T-helper 2 cell treated with Interferon-gamma antibody and Interleukin-4, amounts not matched to agents 100 ng/mL and 5 ng/mL, for 36 hours (primary cell): ENCODE data around the gene YWHAG. TPM values are rescaled to one million over a fixed set of nuclear protein-coding genes. Genes with fewer than 3 reads are reported as not detected.
"Not testable (repeated sequence)": the region's sequence is repeated elsewhere in the genome, so short reads cannot be mapped to it uniquely, and the experiment has no call there.

Experiments used
- intact Hi-C: fragments of 100-400 bp; cut with micrococcal nuclease; formaldehyde crosslinking; loops from one replicate; pipeline ENCODE4 v1.15.1; 2023
- total RNA-seq: library from RNA; stranded (reverse); gene quantifications from 2 replicates; pipeline ENCODE4 v1.2.3, GENCODE V29; 2022

YWHAG gene
- total RNA-seq, 1 donor from 2014 or later, result 104 TPM

- intact Hi-C loops, result no loop called here
Measured at GRCh38 chr7:76381814-76382213, 23.0 kb upstream of the YWHAG start.

DNA sequence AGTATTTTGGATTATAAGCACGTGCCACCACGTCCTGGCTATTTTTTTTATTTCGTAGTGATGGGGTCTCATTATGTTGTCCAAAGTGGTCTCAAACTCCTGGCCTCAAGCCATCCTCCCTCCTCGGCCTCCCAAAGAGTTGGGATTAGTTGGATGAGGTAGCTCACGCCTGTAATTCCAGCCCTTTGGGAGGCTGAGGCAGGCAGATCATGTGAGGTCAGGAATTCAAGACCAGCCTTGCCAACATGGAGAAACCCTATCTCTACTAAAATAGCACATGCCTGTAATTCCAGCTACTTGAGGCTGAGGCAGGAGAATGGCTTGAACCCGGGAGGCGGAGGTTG lies 21.8 kb upstream of the YWHAG start:
- intact Hi-C loops, result no loop called here

- intact Hi-C loops, result no loop called here
Measured at GRCh38 chr7:76377186-76377918, 18.6 kb upstream of the YWHAG start.

GRCh38 chr7:76375251-76375650 lies 16.5 kb upstream of the YWHAG start:
- intact Hi-C loops, result no loop called here

GRCh38 chr7:76372984-76373833 lies 14.4 kb upstream of the YWHAG start:
- intact Hi-C loops, result no loop called here

DNA sequence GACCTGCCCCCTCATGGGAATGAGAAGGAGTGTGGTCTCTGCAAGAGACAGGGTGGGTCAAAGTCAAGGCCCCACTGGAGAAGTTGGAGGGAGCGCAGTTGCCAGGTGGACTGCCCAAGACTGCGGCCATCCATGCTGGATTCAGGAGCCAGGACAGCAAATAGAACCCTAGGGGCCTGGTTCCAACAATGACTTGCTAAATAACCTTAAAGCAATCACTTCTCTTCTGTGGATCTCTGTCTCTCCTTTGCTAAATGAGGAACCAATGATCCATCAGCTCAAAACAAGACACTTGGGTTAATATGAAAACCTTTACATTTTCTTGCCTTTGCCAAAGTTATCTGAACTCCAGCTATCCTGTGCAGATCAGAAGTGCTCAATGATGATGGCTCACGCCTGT lies 12.6 kb upstream of the YWHAG start:
- intact Hi-C loops, result no loop called here

GRCh38 chr7:76369018-76369417 lies 10.2 kb upstream of the YWHAG start:
- intact Hi-C loops, result no loop called here

DNA sequence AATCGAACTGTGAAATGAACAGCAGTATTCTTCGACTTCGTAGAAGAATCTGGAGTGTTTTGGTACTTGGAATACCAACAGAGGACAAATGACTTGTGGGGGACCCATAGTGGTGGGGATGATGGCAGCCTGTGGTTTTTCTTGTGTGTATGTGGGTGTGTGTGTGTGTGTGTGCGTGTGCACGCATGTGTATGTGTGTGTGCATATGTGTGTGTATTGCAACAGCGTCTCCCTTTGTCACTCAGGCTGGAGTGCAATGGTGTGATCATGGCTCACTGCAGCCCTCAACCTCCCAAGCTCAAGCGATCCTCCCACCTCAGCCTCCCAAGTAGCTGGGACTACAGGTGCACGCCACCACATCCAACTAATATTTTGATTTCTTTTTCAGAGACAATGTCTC lies 9.4 kb upstream of the YWHAG start:
- intact Hi-C loops, result no loop called here

- intact Hi-C loops, result no loop called here
Measured at GRCh38 chr7:76364198-76364584, 5.4 kb upstream of the YWHAG start.

GRCh38 chr7:76363754-76364153 lies 5.0 kb upstream of the YWHAG start:
- intact Hi-C loops, result not testable (repeated sequence)

DNA sequence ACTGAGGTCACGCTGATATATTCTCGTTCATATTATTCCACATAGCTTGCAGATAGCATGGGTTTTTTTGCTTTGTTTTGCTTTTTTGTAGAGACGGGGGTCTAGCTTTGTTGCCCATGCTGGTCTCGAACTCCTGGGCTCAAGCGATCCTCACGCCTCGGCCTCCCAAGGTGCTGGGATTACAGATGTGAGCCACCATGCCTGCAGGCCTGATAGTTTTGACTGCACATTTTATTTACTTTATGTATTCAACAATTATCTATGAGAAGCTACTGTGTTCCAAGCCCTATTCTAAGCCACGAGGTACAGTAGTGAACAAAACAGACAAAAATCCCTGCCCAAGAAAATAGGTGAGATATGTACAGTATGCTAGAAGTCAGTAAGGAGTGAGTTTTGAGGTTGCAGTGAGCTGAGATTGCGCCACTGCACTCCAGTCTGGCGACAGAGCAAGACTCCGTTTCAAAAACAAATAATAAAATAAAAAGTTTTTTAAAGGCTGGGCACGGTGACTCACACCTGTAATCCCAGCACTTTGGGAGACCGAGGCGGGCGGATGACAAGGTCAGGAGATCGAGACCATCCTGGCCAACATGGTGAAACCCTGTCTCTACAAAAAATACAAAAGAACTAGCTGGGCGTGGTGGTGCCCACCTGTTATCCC lies 1.3 kb upstream of the YWHAG start:
- intact Hi-C loops, result loop anchor here (1.0 to 10.0 kb wide), 6 partner anchors 33 to 831 kb away; partner anchors contain the start of genes HSPB1 and STYXL1

- intact Hi-C loops, result loop anchor here (1.0 to 10.0 kb wide), 6 partner anchors 34 to 831 kb away; partner anchors contain the start of genes HSPB1 and STYXL1
Measured at GRCh38 chr7:76359111-76359977, 553 bp upstream of the YWHAG start.

DNA sequence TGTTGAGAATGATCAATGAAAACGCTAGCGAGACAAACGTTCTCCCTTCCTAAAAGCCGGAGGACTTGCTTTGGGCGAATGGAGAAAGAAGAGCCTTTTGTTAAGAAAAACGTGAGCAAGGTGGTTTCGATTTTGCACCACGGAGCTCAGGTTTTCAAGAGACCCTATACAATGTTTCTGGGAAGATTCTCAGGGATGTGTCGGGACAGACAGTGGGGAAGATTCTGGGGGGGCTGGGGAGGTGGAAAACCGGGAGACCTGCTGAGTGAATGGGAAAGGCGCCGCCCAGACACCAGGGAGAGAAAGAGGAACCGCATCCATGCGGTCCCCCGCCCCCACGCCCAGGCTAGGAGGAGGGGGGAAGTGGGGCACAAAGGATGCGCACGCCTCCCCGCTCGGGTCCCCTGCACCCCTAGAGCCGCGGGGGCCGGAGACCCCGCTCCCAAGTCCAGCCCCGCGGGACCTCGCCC lies 745 bp downstream of the YWHAG start:
- intact Hi-C loops, result loop anchor here (2.0 to 10.0 kb wide), 3 partner anchors 53 to 829 kb away; partner anchors contain the start of gene HSPB1

DNA sequence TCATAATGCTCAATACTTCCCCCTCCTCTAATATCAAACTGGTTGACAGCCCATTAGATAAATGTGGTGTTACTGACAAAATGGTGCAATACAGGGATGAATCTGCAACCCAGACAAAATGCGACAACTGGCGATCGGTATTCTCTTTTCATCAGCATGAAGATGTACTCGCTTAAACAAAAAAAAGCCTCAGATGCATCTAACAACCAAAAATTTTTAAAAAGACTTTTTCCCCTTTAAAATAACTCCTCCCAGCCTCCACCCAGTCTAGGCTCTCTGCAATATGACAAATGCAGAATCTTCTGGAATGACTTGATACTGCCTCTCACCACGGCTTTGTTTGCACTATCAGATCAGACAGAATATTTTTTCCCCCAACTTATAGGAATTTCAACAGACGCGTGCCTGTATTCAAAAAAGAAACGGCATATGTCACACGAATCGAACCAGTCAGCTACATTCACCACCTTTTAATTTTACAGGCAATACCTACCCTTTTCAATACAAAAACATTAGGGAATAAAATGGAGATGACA lies 1.2 kb downstream of the YWHAG start:
- intact Hi-C loops, result loop anchor here (2.0 to 10.0 kb wide), 3 partner anchors 53 to 829 kb away; partner anchors contain the start of gene HSPB1

DNA sequence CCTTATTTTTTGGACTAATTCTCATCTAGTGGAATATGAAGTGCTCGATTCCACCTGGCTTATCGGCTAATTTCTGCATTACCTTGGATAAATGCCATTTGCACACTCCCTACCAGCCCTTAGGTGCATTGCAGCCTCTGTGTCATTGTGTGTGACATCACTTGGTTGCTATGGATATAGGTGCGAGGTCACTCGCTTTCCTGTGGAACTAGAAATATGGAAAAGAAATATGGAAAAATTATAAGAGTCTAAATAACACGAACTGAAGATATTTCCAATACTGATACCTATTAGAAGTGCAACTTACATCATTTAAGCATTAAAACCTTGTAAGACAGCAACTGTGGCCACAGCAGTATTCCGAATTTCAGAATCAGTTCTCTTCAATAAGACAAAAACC lies 2.0 kb downstream of the YWHAG start:
- intact Hi-C loops, result loop anchor here (10.0 kb wide), 1 partner anchor 52 kb away; the partner anchor contains the start of gene HSPB1

DNA sequence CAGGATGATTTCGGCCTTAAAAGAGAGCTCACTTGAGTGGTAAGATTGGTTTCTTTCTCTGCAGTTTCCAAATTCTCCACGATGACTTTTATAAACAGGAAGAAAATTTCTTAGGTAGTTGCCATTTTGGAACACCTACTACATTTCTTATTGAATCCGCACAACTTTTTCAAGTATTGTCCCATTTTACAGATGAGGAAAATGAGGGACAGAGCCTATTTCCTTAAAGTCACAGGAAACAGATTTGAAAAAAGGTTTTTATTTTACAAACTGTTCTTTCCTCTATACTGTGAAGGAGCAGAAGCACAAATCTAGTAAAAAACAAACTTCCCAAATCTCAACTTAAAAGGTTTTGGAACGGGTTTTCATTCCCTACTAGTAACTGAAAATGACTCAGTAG lies 2.7 kb downstream of the YWHAG start:
- intact Hi-C loops, result loop anchor here (10.0 kb wide), 1 partner anchor 51 kb away; the partner anchor contains the start of gene HSPB1

GRCh38 chr7:76354981-76355730 lies 3.6 kb downstream of the YWHAG start:
- intact Hi-C loops, result loop anchor here (10.0 kb wide), 1 partner anchor 50 kb away; the partner anchor contains the start of gene HSPB1

DNA sequence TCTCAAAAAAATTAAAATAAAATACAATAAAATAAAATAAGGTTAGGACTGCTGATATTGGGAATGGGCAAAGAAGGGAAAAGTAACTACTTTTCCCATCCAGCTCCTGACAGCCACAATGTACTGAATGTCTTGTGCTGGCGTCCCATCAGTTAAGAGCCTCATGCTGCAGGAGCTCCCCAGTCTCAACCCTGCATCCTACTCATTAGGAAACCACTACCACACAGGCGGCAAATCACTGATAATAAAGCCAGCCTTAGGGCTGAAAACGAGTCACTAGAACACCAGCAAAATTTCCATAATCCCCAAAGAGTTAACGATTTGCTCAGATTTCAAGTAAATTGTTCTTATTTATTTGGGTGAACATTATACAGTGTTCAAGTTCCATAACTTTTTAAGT lies 4.3 kb downstream of the YWHAG start:
- intact Hi-C loops, result loop anchor here (10.0 kb wide), 1 partner anchor 50 kb away; the partner anchor contains the start of gene HSPB1

DNA sequence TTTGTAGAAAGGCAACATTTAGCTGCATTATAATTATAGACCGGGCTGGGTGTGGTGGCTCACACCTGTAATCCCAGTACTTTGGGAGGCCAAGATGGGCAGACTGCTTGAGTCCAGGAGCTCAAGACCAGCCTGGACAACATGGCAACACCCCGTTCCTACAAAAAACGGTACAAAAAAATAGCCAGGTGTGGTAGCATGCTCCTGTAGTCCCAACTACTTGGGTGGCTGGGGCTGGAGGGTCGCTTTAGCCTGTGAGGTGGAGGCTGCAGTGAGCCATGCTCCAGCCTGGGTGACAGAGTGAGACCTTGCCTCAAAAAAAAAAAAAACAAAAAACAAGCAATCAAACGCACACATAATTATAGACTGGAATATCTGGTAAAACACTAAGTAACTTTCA lies 5.0 kb downstream of the YWHAG start:
- intact Hi-C loops, result loop anchor here (10.0 kb wide), 1 partner anchor 49 kb away; the partner anchor contains the start of gene HSPB1
